G401.6 (cell line): ENCODE measurements around the gene ULBP1.
"Not testable (repeated sequence)": the region's sequence is repeated elsewhere in the genome, so short reads cannot be mapped to it uniquely, and the experiment has no call there.

Experiments
- FAIRE-seq: peaks from 2 replicates; lab custom pipeline; 2012; peaks lifted over from hg19 to GRCh38; lab: Jason Lieb, UNC

Gene ULBP1

GRCh38 chr6:149977221-149977620 lies 13.5 kb downstream of the ULBP1 start:
- no peak for FAIRE-seq

DNA sequence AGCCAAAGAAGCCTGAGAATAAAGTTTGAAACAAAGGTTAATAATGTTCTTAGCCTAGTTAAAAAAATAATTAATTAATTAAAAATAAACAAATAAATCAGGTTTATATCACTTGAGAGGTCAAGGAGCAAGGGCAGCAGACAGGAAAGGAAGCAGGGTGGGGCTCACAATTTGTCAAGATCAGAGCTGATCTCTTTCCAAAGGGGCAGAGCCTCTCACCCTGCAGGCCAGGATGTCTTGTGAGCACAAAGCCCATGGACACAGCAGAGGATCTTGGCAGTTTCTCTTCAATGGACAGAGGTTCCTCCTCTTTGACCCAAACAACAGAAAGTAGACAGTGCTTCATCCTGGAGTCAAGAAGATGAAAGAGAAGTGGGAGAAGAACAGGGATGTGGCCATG lies 14.9 kb downstream of the ULBP1 start:
- FAIRE-seq, result no peak

DNA sequence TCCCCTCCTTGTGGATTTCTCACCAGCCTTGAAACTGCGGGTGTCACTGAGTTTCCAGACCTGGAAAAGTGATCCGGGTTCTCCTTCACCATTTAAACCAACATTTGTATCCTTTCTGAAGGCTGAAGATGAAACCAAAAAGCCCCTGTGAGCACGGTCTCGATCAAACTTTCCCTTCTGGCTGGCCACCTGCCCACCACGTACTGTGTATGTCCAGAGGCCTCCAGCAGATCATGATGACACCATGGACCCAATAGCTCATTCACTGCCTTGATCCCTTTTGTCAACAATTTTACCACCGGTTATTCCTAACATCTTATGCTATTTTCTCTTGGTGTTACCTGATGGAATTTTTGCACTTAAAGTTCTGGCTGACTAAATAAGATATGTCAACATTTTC lies 15.6 kb downstream of the ULBP1 start:
- FAIRE-seq, result no peak

DNA sequence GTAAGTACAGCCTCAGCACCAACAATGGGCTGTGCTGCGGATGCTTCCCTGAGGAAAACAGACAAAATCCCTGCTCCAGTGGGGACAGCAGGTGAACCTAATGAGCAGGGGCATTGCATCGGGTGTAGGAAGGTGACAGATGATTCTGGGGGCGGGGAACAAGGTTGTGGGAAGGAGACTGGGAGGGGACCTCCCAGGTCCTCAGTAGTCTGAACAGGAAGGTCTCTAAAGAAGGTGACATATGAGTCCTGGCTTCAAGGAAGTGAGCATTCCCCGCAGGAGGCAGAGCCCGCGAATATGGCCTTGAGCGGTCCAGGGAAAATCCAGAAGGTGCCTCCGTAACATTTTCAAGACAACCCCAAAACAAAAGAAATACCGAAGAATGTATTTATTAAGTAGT lies 19.4 kb downstream of the ULBP1 start:
- FAIRE-seq, result no peak

- FAIRE-seq, result no peak
These were observed 21.0 kb downstream of the ULBP1 start for GRCh38 chr6:149984773-149985172.

DNA sequence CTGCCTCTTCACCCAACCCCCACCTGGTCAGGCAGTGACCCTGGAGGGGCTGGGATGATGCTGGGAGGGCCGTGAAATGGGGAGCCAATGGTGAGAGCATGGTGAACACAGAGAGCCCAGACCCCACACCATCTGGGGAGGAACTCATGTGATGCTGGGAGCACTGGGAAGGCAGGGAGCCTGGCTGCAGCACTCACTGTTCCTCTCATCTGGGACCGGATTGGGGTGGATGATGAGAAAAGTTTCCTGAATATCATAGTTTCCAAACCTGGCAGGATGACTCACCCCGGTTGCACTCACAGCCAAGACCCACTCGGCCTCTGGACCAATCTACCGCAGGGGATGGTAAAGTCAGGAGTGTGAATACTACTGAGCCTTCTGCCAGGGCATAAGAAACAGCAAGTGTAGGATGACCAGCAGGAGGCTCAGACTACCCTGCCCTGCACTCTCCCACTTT lies 21.8 kb downstream of the ULBP1 start:
- no peak for FAIRE-seq

DNA sequence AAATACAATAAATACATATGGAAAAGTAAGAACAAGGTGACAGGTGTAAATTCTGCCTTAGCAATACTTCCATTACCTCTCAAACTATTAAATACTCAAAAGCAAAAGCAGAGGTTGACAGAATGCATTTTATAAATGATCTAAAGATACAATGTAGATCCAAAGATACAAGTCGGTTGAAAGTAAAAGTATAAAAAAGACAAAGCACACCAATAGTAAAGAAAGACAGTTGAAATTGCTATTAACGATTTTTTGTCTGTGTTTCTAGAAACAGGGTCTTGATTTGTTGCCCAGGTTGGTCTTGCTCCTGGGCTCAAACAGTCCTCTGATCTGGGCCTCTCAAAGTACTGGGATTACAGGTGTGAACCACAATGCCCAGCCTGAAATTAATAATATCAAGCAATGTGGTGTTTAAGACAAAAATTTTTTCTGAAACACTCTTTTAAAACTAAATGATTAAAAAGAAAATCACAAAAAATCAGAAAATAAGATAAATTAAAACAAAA lies 23.9 kb downstream of the ULBP1 start:
- no peak for FAIRE-seq

DNA sequence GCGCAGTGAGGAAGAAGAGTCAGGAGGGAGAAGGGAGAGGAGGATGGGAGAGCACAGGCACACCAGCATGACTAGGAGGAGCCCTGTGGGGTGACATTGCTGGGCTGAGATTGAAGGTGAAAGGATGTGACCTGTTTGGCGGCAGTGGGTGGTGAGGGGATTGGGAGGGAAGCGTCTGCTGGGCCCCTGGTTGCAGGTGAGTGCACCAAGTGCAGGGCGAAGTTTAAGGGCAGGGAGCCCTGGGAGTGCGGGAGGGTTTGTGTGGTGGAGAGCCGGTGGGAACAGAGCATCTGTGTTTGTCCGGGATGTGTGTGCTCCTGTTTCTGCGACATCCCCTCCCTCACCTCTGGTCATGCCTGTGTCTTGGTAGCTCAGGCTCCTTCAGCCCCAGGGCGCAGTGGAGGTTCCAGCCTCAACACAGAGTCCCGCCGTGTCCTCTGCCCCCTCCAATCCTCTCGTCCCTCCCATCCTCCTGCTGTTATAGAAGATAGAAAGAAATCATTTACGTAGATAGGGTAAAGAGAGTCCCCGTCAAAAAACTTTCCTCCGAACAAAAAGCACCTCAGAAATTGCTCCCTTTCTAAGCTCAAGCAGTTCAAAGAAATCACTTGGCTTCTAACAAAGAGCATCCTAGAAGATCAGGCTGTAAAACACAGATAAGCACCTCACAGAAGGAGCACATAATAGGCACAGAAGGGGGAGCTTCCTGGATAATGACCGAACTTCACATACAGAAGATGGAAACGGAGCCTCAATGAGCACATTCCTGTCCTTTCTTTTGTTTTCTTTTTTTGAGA lies 25.0 kb downstream of the ULBP1 start:
- no peak for FAIRE-seq

- FAIRE-seq, result no peak
These were observed 26.5 kb downstream of the ULBP1 start for GRCh38 chr6:149990212-149990660.

DNA sequence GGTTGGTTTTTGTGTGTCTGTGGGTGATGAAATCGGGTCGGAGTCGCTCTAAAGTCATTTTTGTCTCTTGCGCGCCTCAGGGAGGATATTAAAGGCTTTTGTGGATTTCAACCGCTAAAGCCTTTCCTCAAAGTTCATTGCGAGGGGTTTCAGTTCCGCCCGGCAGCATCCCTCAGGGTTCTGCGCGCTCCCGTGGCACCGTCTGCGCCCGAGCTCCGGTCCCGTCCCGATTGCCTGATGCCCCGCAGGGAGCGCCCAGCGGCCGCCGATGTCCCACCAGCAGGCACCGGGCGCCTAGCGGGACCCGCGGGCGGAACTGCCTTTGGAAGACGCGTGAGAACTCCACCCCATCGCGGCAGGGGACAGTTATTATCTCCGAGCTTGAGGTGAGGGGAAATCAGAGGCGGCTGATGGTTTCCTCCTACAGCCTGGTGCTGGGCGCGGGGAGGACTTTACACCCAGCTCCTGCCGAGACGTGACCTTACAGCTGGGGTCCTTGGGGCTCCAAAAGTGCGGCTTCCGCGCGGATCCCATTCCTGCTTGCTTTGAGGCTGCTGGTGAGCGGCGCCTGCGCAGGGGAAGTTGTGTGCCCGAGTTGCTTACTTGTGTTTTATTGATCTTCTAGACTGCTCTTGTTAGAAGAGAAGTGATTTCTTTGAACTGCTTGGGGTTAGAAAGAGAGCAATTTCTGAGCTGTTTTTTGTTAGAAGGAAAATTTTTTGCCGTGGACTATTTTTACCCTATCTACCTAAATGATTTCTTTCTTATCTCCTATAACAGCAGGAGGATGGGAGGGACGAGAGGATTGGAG lies 27.1 kb downstream of the ULBP1 start:
- FAIRE-seq, result no peak

DNA sequence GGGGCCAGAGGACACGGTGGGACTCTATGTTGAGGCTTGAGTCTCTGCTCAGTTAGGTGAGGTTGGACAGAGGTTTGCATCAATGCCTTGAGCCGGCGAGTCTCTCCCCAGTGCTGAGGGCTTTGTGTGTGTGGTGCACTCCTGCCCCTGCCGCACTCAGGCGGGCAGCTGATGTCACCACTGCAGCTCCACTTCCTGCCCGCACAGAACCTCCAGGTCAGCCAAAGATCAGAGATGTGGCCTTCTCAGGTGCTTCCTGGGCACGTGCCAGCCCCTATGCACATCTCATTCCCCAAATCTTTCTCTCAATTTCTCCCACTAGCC lies 27.7 kb downstream of the ULBP1 start:
- FAIRE-seq, result not testable (repeated sequence)

DNA sequence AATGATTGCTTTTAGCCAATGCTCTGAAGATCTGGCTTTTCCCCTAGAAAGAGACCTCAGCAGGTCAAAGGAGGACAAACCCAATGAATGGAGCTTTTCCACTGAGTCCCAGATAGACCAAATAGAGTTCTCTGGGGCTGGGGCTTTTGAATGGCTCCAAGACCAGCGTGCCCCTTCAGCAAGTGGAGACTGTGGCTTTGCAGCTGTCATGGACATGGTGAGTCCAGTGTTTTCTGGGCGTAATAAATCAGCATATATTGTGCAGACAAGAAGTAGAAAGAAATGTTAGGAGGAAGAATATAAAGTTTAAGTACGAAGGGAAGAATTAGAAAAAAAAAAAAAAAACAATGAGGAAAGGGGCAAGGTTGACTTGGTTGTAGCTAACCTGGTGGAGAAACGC lies 28.1 kb downstream of the ULBP1 start:
- FAIRE-seq, result no peak

DNA sequence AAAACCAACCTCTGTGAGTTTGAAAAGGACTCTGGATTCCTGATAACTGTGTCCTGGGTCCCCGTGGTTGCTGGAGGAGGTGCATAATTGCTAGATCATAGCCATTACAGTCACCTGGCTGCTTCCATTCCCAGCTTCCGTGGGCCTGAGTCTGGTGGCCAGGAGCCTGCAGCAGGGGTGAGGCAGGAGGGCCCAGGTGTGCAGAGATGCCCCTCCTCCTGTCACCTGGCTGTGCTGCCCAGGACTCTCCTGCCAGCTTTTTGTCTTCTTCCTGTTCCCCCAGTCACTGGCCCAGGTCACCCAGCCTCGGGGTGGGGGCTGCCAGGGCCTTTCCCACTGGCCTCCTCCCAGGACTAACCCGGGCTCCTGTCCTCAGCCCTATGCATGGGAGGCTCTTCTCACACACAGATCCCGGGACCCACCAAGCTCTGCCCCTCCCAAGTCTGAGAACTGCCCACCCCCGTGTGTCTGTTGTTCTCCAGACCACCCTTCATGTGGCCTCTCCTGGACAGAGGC lies 31.6 kb downstream of the ULBP1 start:
- FAIRE-seq, result no peak

DNA sequence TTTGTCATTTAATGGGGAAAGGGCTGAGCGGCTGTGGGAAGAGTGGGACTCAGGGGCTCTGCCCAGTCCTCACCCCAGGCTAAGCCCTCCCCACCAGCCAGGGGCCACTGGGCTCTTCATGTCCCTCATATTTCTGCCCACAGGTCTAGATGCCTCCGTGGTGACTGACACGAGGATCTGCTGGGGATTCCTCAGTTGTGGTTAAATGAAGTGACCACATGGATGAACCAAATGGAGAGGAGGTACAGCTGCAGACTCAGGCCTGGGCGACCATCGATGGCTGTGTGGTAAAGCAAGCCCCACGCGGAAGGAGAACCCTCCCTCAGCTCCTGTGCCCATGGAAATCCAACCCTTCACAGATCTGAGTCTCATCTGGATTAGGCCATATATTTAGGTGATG lies 32.2 kb downstream of the ULBP1 start:
- no peak for FAIRE-seq

DNA sequence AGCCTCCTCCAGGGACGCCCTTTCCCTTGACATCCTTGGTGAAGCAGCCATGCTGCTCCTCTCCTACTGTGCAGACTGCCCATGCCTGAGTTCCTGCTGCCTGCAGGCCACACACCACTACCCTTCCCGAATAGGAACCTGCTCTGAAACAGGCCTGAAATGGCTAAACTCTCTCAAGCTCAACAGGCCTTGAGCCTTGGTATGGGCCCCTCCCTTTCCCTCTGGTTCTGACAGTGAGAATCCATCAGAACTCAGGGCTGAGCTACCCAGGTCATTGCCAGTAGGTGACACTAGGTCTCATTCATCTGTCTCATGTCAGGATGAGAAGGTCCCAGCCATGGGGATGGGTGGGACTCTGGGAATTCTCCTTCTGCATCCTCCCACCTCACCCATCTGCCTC lies 35.9 kb downstream of the ULBP1 start:
- FAIRE-seq, result no peak

GRCh38 chr6:150001295-150002008 lies 37.7 kb downstream of the ULBP1 start:
- FAIRE-seq, result no peak

- no peak for FAIRE-seq
These were observed 39.0 kb downstream of the ULBP1 start for GRCh38 chr6:150002710-150003109.

DNA sequence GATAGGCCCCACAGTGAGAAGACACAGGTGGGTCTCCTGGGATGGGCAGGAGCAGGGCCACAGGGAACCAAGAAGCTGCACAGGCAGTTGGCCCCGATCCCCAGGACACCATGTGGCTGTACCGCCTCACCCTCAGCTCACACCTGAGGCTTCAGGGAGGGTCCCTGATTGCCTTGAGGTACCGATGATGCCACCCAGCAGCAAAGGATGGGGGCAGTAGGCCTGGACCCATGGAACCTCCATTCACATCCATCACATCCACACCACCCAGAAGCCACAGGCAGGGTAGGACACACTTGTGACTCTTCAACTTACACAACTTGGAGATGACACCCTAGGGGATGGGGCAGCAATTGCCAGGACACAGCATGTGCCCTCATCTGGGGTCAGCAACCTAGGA lies 39.9 kb downstream of the ULBP1 start:
- FAIRE-seq, result not testable (repeated sequence)

DNA sequence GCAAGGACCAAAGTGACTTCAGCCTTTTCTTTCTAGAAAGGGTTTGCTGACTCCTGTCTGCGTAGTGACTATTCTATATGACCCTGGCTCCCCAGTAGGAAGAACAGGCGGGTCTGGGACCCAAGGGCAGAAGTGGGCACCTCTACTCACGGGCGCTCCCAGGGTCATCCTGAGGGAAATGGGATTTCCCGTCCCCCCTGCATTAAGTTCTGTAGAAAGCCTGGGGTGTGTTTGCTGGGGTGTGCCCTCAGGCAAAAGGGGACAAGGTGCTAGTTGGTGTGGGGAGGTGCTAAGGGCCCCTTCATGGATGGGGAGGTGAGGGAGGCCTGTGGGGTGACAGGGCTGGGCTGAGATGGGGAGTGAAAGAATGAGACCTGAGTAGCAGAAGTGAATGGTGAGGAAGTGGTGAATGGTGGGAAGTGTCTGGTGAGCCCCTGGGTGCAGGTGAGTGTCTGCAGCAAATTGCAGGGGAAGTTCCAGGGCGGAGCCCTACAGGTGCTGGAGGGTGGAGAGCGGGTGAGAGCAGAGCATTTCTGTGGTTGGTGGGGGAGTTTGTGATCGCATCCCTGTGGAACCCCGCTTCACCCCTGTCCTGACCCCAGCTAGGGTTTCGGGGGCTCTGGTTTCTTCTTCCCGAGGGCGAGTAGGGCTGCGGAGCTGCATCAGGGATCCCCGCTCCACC lies 40.5 kb downstream of the ULBP1 start:
- FAIRE-seq, result no peak

DNA sequence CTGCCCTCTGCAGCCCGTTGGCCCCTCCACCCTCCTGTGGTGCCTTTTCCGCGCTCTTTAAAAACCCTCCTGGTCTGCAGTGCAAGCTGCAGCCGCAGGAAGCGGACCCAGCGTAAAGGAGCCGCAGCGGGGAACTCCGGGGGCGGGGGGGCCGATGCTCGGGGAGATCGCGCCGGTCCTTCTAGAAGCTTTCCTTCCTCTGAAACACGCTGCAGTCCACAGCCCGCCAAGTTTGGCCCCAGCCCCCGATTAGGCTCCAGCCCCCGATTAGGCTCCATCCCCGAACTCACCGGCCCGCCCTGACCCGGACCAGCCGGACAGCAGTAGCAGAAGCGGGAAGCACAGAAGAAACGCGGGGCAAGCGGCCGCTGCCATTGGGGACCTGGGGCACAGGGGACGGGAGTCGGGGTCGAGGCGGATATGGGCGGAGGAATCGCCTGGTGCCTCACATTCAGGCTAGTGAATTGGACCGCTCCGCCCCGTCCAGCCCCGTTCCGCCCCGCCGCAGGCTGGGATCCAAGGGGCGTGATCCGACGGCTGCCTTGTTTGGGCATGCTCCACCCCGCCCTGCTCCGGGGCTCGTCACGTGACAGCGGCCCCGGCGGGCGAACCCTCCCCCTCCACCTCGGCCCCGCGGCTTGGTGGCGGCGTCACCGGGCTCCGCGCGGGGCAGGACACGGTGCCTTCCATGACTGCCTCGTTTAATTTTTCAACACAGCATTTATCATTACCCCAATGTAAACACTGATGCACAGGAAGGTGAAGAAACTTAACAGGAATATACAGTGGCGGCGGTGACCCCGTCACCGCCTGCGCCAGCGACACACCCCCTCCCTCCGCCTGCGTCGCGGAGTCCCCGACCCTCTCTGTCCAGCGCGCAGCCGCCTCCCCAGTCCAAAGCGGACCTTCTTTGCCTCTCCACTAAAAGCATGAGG lies 41.3 kb downstream of the ULBP1 start:
- FAIRE-seq, result peak; percentile 80
